ENCODE data around the gene GATA1.
"Not testable (repeated sequence)": the region's sequence is repeated elsewhere in the genome, so short reads cannot be mapped to it uniquely, and the experiment has no call there.

The GATA1 gene

GRCh38 chrX:48816014-48816810 lies 29.8 kb downstream of the GATA1 start:
- DNase-seq = no peak

GRCh38 chrX:48818098-48818497 lies 31.7 kb downstream of the GATA1 start:
- no peak for DNase-seq

GRCh38 chrX:48818866-48819265 lies 32.5 kb downstream of the GATA1 start:
- no peak for DNase-seq

DNA sequence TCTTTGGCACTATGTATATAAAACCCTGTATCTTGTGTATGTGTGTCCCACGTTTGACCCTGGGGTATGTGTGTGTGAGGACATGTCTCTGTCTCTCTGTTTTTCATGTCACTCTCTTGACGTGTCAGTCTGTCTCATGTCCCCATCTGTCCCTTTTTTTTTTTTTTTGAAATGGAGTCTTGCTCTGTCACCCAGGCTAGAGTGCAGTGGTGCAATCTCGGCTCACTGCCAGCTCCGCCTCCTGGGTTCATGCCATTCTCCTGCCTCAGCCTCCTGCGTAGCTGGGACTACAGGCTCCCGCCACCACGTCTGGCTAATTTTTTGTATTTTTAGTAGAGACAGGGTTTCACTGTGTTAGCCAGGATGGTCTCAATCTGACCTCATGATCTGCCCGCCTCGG lies 33.0 kb downstream of the GATA1 start:
- DNase-seq = not testable (repeated sequence)

- no peak for DNase-seq
Measured at GRCh38 chrX:48823053-48823452, 36.7 kb downstream of the GATA1 start.

GRCh38 chrX:48824066-48824465 lies 37.7 kb downstream of the GATA1 start:
- DNase-seq = no peak

DNA sequence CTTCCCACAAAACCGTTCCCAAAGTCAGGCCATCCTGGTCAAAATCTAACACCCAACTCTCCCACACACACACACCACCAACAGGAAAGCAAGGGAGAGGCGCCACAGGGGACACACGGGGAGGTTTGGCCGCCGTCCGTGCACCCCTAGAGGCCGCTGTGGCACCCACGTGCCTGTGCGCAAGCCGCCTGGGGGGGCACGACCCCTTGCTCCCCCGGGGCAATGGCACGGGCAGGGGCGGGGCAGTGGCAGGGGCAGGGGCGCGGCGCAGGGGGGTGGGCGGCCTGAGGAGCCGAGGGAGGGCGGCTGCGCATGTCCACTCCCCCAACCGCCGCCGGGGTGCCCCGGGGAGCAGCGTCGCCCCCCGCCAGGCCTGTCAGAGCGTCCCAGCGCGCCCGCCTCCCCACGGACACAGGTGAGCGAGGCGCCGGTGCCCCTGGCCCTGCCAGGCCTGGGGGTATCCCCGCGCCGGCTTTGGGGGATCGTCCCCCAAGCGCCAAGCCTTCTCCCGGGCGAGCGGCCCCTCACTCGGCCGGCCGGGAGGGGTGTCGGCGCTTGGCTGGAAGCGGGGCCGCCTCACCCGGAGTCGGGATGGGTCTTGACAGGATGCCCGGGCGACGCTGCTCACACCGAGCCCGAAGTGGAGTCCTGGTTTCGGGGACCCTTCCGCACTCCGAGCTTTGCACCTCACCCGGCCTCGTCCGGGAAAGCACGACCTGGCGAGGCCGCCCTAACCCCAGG lies 39.9 kb downstream of the GATA1 start, which contains the start of gene ERAS:
TSS of gene ERAS (plus strand) at position 379 of the 741 bp plus-strand sequence. CDS start 2,611 bp downstream, outside the sequence.
- no peak for DNase-seq

DNA sequence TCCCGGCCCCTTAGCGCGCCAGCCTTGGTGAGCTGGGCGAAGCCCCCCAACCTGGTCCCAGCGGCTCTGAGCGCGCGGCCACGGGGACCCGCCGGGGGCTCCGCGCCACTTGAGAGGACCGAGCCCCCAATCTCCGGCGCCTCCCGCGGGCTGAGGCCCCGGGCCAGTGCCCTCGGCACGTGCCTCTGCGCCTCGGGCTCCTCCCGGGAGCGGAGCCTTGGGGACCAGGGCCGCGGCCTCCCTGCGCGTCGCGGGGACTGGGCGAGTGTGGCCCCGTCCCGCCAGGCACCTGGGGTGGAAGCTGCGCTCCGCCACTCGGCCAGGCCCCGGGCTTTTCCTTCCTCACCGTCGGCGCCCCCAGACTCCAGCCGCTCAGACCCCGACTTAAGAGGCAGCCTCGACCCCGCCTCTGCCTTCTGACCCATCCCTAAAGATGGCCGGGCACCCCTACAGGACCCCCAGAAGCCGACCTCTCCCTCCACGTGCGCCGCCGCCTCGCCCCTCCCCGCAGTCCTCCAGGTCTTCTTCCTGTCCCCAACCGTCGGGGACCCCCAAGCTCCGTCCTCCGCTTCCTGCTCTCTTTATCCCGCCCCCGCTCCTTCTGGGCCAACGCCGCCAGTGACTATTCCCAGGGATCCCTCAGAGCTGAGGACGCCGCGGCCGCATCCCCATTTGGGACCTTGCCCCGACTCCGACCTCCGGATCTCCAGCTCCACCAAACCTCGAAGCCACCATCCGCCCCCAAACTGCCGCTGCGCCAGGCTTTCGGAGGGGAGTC lies 40.7 kb downstream of the GATA1 start:
- DNase-seq = no peak

DNA sequence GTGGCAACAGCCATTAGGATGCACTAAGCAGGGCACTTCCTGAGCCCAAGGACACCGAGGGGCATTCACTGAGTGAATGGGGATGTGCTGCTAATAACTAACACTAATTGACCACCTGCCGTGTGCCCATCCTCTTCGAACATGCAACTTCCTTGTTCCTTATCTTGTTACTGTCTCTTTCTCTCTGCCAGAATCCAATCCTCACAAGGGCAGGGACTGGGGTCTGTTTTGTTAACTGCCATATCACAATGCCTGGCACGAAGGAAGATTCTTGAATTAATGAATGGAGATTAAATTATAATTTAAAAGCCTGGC lies 41.2 kb downstream of the GATA1 start:
- no peak for DNase-seq

DNA sequence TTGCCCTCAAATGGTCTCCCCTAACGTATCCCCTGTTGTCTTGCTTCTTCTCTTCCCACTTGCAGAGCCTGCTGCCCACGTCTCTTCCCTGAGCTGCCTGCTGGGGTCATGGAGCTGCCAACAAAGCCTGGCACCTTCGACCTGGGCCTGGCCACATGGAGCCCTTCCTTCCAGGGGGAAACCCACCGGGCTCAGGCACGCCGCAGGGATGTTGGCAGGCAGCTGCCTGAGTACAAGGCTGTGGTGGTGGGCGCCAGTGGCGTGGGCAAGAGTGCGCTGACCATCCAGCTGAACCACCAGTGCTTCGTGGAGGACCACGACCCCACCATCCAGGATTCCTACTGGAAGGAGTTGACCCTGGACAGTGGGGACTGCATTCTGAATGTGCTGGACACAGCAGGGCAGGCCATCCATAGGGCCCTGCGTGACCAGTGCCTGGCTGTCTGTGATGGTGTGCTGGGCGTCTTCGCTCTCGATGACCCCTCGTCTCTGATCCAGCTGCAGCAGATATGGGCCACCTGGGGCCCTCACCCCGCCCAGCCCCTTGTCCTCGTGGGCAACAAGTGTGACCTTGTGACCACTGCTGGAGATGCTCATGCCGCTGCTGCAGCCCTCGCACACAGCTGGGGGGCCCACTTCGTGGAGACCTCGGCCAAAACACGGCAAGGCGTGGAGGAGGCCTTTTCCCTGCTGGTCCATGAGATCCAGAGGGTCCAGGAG lies 42.8 kb downstream of the GATA1 start:
- no peak for DNase-seq

DNA sequence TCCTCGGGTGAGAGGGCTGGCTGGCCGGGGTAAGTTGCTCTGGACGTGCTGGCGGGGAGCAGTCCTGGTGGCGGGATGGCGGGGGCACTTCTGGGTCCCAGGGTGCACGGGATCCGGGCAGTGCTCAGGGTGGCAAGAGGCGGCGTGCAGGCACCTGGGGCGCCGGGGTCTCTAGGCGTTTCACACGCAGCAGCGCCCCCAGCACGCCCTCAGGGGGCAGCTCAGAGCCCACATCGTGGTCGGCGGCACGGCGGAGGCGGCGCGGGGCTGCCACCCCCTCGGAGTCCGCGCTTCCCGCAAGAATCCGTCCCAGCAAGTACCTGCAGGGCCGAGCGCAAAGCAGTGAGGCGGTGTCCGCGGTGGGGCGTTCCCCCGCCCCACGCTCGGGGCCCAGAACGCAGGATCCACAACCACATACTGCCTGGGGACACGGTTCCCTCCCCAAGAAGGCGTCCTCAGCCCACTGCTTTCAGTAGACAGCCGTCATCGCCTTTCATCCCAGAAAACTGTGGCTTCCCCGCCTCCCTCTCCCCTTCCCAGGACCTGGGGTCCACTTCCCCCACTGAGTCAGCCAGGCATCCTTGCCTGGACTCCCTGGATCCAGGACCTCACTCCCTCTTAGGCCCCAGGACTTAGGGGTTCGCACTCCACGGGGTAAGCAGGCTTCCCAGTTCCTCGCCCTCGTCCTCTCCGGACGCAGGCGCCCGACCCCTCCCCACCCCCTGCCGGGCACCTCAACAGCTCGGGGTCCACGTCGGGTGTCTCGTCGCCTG lies 44.9 kb downstream of the GATA1 start:
- no peak for DNase-seq

DNA sequence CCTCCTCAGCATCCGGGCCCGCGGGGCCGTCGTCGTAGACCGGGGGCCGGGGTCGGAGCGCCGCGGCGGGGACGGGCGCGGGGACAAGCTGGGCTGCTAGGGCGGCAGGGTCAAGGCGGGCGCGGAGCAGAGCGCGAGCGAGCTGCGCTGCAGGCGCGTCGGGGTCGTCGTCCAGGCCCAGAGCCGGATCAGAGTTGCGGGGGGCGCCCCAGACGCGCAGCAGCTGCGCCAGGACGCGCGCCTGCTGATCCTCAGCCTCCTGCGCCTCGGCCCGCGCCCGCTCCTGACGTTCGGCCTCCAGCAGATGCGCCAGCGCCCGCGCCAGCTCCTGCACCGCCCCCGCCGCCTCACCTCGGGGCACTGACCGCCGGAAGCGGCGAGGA lies 45.5 kb downstream of the GATA1 start:
- DNase-seq = no peak

- DNase-seq = peak in 1 of 2 experiments; percentile 12
Measured at GRCh38 chrX:48833542-48834138, 47.2 kb downstream of the GATA1 start.

DNA sequence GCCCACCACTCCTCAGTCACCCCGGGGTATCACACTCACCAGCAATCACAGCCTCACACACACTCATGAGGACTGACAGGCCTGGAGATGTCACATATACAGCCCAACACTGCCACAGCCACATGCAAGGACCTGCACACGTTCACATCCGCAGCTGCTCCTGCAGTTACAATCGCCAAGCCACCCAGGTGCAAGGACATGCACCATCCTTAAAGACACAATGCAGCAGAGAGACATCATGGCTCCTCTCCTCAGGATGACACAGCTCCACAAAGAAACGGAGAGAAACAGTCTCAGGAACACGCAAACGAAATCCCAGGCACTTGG lies 48.0 kb downstream of the GATA1 start:
- DNase-seq = peak in 1 of 2 experiments; percentile 26

DNA sequence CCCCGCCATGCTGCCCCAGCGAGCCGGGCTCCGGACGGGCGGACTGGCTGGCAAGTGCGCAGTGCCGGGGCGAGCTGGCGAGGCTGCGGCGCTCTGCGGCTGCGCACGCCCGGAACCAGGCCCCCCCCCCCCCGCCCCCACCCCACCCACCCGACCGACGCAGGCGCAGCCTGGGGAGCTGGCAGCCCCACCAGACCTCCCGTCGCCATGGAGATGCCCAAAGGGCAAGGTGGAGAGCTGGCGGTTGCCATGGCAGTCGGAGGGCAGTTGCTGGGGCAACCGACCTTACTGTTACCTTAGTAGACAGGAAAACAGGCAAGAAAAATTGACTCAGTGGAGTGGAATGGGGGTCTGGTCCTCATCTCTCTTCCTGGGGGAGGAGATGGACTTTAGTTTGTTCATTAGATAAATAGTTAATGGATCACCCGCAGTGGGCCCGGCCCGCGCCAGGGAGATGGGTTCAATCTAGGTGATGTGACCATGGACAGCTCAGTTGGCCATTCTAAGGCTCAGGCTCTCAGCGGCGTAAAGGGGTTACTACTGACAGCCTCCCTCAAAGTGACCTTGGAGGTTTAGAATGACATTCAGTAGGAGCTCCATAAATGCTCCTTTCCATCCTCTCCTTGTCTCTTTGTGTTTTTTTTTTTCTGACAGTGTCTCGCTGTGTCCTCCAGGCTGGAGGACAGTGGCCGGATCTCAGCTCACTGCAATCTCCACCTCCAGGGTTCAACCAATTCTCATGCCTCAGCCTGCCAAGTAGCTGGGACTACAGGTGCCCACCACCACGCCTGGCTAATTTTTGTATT lies 49.3 kb downstream of the GATA1 start, which contains the start of gene PCSK1N:
TSS of gene PCSK1N (minus strand) at position 87 of the 806 bp plus-strand sequence. CDS start at position 9, 78 bp downstream.
- peak; percentile 67 to 79 for DNase-seq

- DNase-seq = no peak
Measured at GRCh38 chrX:48839686-48840085, 53.3 kb downstream of the GATA1 start.
